ENCODE measurements around the gene AK5. TPM values are rescaled to one million over a fixed set of nuclear protein-coding genes. Genes with fewer than 3 reads are reported as not detected.

Gene AK5
- polyA plus RNA-seq, 3 donors, result 0.34 to 0.72 (median 0.48) TPM

- H3K27me3 Mint-ChIP-seq (ENCODE audit: low read depth in 3 of 3), result no peaks in the 10 kb centered on the region
- intact Hi-C loops (cut with micrococcal nuclease), result no loop called here
- H3K27ac ChIP-seq (ENCODE audit: low read depth in 1 of 2, low read length in 2 of 2), result no peak overlapping the region
- H3K36me3 Mint-ChIP-seq, result peaks cover 16 to 27% of the 10 kb centered on the region in 2 donors
- H3K4me1 ChIP-seq (ENCODE audit: control insufficient read depth in 1 of 2, insufficient read depth in 2 of 2, low read length in 2 of 2), result peaks cover 5 to 6% of the 10 kb centered on the region in 2 donors
- no peak overlapping the region for H3K9ac ChIP-seq (ENCODE audit: insufficient read depth, low read length, poor library complexity, severe bottlenecking)
- H4K20me1 ChIP-seq (ENCODE audit: insufficient read depth, low read length), result no peaks in the 10 kb centered on the region
- WGBS (ENCODE audit: insufficient coverage), result no CpG with 5 or more reads among the region's 1 CpG
- H3K9me3 Mint-ChIP-seq, result no peaks in the 10 kb centered on the region
- no peak overlapping the region for H2AFZ ChIP-seq (ENCODE audit: insufficient read depth, low read depth, low read length, poor library complexity, severe bottlenecking)
- no peak overlapping the region for H3K4me2 ChIP-seq (replicated peaks; ENCODE audit: extremely low read depth, low read length, poor library complexity, severe bottlenecking)
- H3K27me3 ChIP-seq (ENCODE audit: control insufficient read depth in 2 of 2, insufficient read depth in 2 of 2, low read length in 2 of 2), result no peaks in the 10 kb centered on the region
- no peak overlapping the region for H3K4me3 Mint-ChIP-seq
- DNase-seq, result no peak
- no peaks in the 10 kb centered on the region for H3K79me2 ChIP-seq (ENCODE audit: insufficient read depth, low read length)
- no peak overlapping the region for H3K4me3 ChIP-seq (replicated peaks in 1 of 3; ENCODE audit: low read depth in 2 of 3, low read length in 3 of 3)
- peaks cover 7% of the 10 kb centered on the region for H3K4me1 Mint-ChIP-seq
- no peaks in the 10 kb centered on the region for H3K9me3 ChIP-seq (replicated peaks in 1 of 2; ENCODE audit: control insufficient read depth in 1 of 2, insufficient read depth in 1 of 2, low read length in 2 of 2)
- TF ChIP-seq, protein P1, sequence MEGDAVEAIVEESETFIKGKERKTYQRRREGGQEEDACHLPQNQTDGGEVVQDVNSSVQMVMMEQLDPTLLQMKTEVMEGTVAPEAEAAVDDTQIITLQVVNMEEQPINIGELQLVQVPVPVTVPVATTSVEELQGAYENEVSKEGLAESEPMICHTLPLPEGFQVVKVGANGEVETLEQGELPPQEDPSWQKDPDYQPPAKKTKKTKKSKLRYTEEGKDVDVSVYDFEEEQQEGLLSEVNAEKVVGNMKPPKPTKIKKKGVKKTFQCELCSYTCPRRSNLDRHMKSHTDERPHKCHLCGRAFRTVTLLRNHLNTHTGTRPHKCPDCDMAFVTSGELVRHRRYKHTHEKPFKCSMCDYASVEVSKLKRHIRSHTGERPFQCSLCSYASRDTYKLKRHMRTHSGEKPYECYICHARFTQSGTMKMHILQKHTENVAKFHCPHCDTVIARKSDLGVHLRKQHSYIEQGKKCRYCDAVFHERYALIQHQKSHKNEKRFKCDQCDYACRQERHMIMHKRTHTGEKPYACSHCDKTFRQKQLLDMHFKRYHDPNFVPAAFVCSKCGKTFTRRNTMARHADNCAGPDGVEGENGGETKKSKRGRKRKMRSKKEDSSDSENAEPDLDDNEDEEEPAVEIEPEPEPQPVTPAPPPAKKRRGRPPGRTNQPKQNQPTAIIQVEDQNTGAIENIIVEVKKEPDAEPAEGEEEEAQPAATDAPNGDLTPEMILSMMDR (IDR thresholded peaks at IDR 0.05), result no peak
- peaks cover 13 to 15% of the 10 kb centered on the region in 2 donors for H3K36me3 ChIP-seq (replicated peaks in 1 of 2; ENCODE audit: control insufficient read depth in 1 of 2, insufficient read depth in 2 of 2, low read length in 2 of 2)
- H3K27ac Mint-ChIP-seq, result peak overlapping the region in 1 of 7 donors; percentile 23
Measured at GRCh38 chr1:77597310-77597709, 315.5 kb downstream of the AK5 start.

DNA sequence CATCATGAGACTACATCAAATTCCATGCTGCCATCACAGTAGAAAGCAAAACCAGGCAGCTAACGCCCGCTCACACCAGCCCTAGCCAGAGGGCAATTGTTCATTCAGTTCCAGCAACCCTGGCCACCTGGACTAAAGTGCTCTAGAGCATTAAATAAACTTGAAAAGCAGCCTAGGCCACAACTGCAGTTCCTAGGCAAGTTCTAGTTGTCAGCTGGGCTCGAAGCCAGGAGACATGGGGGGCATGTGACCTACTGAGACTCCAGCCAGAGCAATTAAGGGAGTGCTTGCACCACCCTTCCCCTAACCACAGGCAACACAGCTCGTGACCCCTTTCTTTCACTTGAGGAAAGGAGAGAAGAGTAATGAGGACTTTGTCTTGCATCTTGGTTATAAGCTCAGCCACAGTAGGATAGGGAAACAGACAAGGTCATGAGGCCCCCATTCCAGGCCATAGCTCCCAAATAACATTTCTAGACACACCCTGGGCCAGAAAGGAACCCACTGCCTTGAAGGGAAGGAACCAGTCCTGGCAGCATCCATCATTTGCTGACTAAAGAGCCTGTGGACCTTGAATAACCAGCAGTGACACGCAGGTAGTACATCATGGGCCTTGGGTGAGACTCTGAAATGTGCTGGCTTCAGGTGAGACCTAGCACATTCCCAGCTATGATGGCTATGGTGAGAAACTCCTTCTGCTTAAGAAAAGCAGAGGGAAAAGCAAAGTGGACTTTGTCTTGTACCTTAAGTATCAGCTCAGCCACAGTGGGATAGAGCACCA, 323.6 kb downstream of the AK5 start:
- no peak overlapping the region for H3K4me3 ChIP-seq (replicated peaks in 1 of 3; ENCODE audit: low read depth in 2 of 3, low read length in 3 of 3)
- H3K9me3 Mint-ChIP-seq, result peaks cover 13 to 28% (median 24%) of the 10 kb centered on the region in 7 donors
- H3K36me3 Mint-ChIP-seq, result peaks cover 54 to 68% of the 10 kb centered on the region in 2 donors
- no peak overlapping the region for H3K4me3 Mint-ChIP-seq
- no peak for DNase-seq
- peaks cover 11 to 14% of the 10 kb centered on the region in 2 donors for H3K4me1 ChIP-seq (ENCODE audit: control insufficient read depth in 1 of 2, insufficient read depth in 2 of 2, low read length in 2 of 2)
- intact Hi-C loops (cut with micrococcal nuclease), result no loop called here
- peaks cover 22% of the 10 kb centered on the region for H3K4me1 Mint-ChIP-seq
- H3K4me2 ChIP-seq (replicated peaks; ENCODE audit: extremely low read depth, low read length, poor library complexity, severe bottlenecking), result no peak overlapping the region
- H3K27ac ChIP-seq (ENCODE audit: low read depth in 1 of 2, low read length in 2 of 2), result peak overlapping the region in 1 of 2 donors; percentile 51
- TF ChIP-seq, protein P1 (IDR thresholded peaks at IDR 0.05), result no peak
- no peak overlapping the region for H2AFZ ChIP-seq (ENCODE audit: insufficient read depth, low read depth, low read length, poor library complexity, severe bottlenecking)
- peaks cover 9% of the 10 kb centered on the region for H4K20me1 ChIP-seq (ENCODE audit: insufficient read depth, low read length)
- 59% methylated on average over 3 of the region's 5 CpGs for WGBS (ENCODE audit: insufficient coverage)
- no peak overlapping the region for H3K9ac ChIP-seq (ENCODE audit: insufficient read depth, low read length, poor library complexity, severe bottlenecking)
- H3K27me3 ChIP-seq (ENCODE audit: control insufficient read depth in 2 of 2, insufficient read depth in 2 of 2, low read length in 2 of 2), result no peaks in the 10 kb centered on the region
- peaks cover 7% of the 10 kb centered on the region for H3K79me2 ChIP-seq (ENCODE audit: insufficient read depth, low read length)
- H3K36me3 ChIP-seq (replicated peaks in 1 of 2; ENCODE audit: control insufficient read depth in 1 of 2, insufficient read depth in 2 of 2, low read length in 2 of 2), result peaks cover 2 to 37% of the 10 kb centered on the region in 2 donors
- peak overlapping the region in 3 of 7 donors; percentile 22 to 58 (median 46) for H3K27ac Mint-ChIP-seq
- no peaks in the 10 kb centered on the region for H3K27me3 Mint-ChIP-seq (ENCODE audit: low read depth in 3 of 3)
- peaks cover 0 to 17% of the 10 kb centered on the region in 2 donors for H3K9me3 ChIP-seq (replicated peaks in 1 of 2; ENCODE audit: control insufficient read depth in 1 of 2, insufficient read depth in 1 of 2, low read length in 2 of 2)
